T-cell (primary cell): ENCODE results near the gene ABI1. TPM values are rescaled to one million over a fixed set of nuclear protein-coding genes. Genes with fewer than 3 reads are reported as not detected.

Source experiments
- ATAC-seq, 4 experiments: fragments of 200-7000 bp in 3 of 4; fragments of 150-1000 bp in 1 of 4; cut with Tn5 transposase; replicated peaks in 1 of 4; 1 replicate in 3 of 4; 2 replicates in 1 of 4; pipeline ENCODE4 v1.10.0; 2021; ENCODE audit warnings: moderate library complexity in 3 of 4, mild to moderate bottlenecking in 2 of 4, moderate number of reproducible peaks in 1 of 4
- CTCF ChIA-PET, 2 donors: fragments of 300-600 bp; sonication (Branson Sonifier 250); formaldehyde crosslinking; loops; one replicate each; lab custom pipeline; 2022; ENCODE audit warnings: antibody characterized with exemption in 2 of 2; lab: Charles Lee
- POLR2A ChIA-PET, 2 donors: fragments of 300-600 bp; sonication (Branson Sonifier 250); formaldehyde crosslinking; loops; one replicate each; lab custom pipeline; 2022; ENCODE audit warnings: antibody characterized with exemption in 2 of 2; lab: Charles Lee
- DNase-seq, 35 experiments: peaks; one replicate each; pipeline versions ENCODE4 v3.0.0 to v3.0.0-alpha.2; 2013 to 2023
- H3K27ac ChIP-seq: one replicate; pipeline ENCODE4 v1.5.1; 2013; ENCODE audit warnings: low read length
- H3K27me3 ChIP-seq, 2 experiments: replicated peaks in 1 of 2; 1 replicate in 1 of 2; 2 replicates in 1 of 2; pipeline versions ENCODE4 v1.6.1 to v1.7.0; 2013; ENCODE audit warnings: low read length in 1 of 2, mixed read lengths in 1 of 2; ENCODE audit not compliant: control insufficient read depth in 2 of 2, insufficient read depth in 2 of 2; ENCODE audit errors: extremely low read depth in 1 of 2
- H3K36me3 ChIP-seq, 2 donors: 1 replicate in 1 of 2; 2 replicates in 1 of 2; pipeline versions ENCODE4 v1.6.1 to v1.7.0; 2013; ENCODE audit warnings: low read length in 1 of 2; ENCODE audit not compliant: control insufficient read depth in 2 of 2, insufficient read depth in 1 of 2; ENCODE audit errors: extremely low read depth in 1 of 2
- H3K4me1 ChIP-seq, 2 experiments: 1 replicate in 1 of 2; 2 replicates in 1 of 2; pipeline versions ENCODE4 v1.6.1 to v1.7.0; 2013; ENCODE audit warnings: low read length in 2 of 2, mixed read lengths in 1 of 2; ENCODE audit not compliant: insufficient read depth in 2 of 2, control insufficient read depth in 1 of 2; ENCODE audit errors: extremely low read depth in 1 of 2
- H3K4me3 ChIP-seq, 2 donors: 1 replicate in 1 of 2; 2 replicates in 1 of 2; pipeline versions ENCODE4 v1.5.1 to v1.7.0; 2013; ENCODE audit warnings: mild to moderate bottlenecking in 2 of 2, low read length in 1 of 2, moderate library complexity in 1 of 2; ENCODE audit not compliant: control insufficient read depth in 1 of 2; ENCODE audit errors: extremely low read depth in 1 of 2
- H3K9me3 ChIP-seq: 2 replicates; pipeline ENCODE4 v1.7.0; 2013
- H3K27ac Mint-ChIP-seq, 2 donors: one replicate each; pipeline ENCODE4 v1.8.0; 2020 to 2021; ENCODE audit warnings: mild to moderate bottlenecking in 2 of 2, mixed read lengths in 2 of 2
- H3K27me3 Mint-ChIP-seq, 2 donors: one replicate each; pipeline ENCODE4 v1.8.0; 2021 to 2022; ENCODE audit warnings: mixed read lengths in 2 of 2
- H3K36me3 Mint-ChIP-seq: one replicate; pipeline ENCODE4 v1.8.0; 2021; ENCODE audit warnings: mixed read lengths
- H3K4me1 Mint-ChIP-seq, 3 donors: one replicate each; pipeline ENCODE4 v1.8.0; 2020 to 2022; ENCODE audit warnings: mixed read lengths in 3 of 3, mild to moderate bottlenecking in 1 of 3
- H3K4me3 Mint-ChIP-seq, 3 donors: one replicate each; pipeline ENCODE4 v1.8.0; 2020 to 2022; ENCODE audit warnings: mild to moderate bottlenecking in 3 of 3, mixed read lengths in 3 of 3, moderate library complexity in 3 of 3
- H3K9me3 Mint-ChIP-seq, 3 donors: one replicate each; pipeline ENCODE4 v1.8.0; 2020 to 2022; ENCODE audit warnings: mixed read lengths in 3 of 3
- WGBS: methylation state at CpG from one replicate; pipeline ENCODE4 v1.1.5; 2013; ENCODE audit warnings: missing lambda C conversion rate; ENCODE audit not compliant: insufficient coverage; 5-methylcytosine and 5-hydroxymethylcytosine counted together
- total RNA-seq, 35 experiments: library from RNA in 6 of 35; stranded (reverse) in 6 of 35; fragments of 120-200 nt in 1 of 35; gene quantifications; one replicate each; pipeline versions ENCODE4 v1.2.1 to v1.2.4 and lab custom pipeline; 2013 to 2026

Gene ABI1
- total RNA-seq, 5 donors from 2014 or later (not counting 1 experiment from before 2014, with no cell fraction given) = 51.9 to 78.8 (median 60.0) TPM

DNA sequence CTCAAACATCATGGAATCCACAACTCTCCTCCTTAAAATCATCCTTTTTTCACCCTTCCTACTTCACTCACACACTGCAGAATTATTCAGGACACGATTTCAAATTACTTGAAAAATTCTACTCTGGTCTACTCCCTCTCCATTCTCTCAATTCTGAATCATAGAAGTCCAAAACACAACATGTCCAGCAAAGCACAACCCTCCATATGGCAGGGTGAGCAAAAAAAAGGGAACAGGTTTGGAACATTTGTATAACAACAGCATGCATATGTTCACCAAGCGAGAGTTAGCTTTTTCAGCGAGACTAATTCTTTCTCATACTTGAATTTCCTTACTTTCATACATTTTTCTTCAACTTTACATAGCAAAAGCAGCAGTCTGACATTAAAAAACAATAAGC, 73.4 kb downstream of the ABI1 start:
- ChIA-PET CTCF (interaction anchor here (0.5 to 0.6 kb wide), 4 partner anchors 58 to 1435 kb away, joined by 3 to 4 read pairs (median 3); no protein-coding TSS in a partner anchor), POLR2A (no interaction called here)
- Mint-ChIP-seq H3K4me3 (peak overlapping the region in 1 of 3 donors; percentile 14), H3K4me1 (peaks cover 73 to 85% (median 74%) of the 10 kb centered on the region in 3 donors), H3K9me3 (peaks cover 0 to 4% (median 0%) of the 10 kb centered on the region in 3 donors), H3K36me3 (peaks cover 50% of the 10 kb centered on the region), H3K27me3 (no peaks in the 10 kb centered on the region), H3K27ac (no peak overlapping the region)
- DNase-seq (no peak), ATAC-seq (no peak)
- Histone ChIP-seq H3K4me3 (no peak overlapping the region), H3K27ac (no peak overlapping the region), H3K4me1 (peaks cover 0 to 16% of the 10 kb centered on the region in 2 experiments), H3K27me3 (no peaks in the 10 kb centered on the region), H3K36me3 (peaks cover 8 to 14% of the 10 kb centered on the region in 2 donors), H3K9me3 (peaks cover 2% of the 10 kb centered on the region)
- WGBS = 100% methylated on average over 3 of the region's 3 CpGs

GRCh38 chr10:26781797-26782196, 79.0 kb downstream of the ABI1 start:
- no peak overlapping the region for H3K4me3 ChIP-seq
- H3K27me3 Mint-ChIP-seq = no peaks in the 10 kb centered on the region
- DNase-seq = no peak
- no peaks in the 10 kb centered on the region for H3K9me3 ChIP-seq
- peaks cover 28% of the 10 kb centered on the region for H3K36me3 Mint-ChIP-seq
- H3K27me3 ChIP-seq = no peaks in the 10 kb centered on the region
- ChIA-PET POLR2A (interaction anchor here in 1 of 2 donors (0.6 kb wide), 1 partner anchor 14 kb away, joined by 3 read pairs; no protein-coding TSS in a partner anchor), CTCF (no interaction called here)
- peaks cover 93 to 94% (median 93%) of the 10 kb centered on the region in 3 donors for H3K4me1 Mint-ChIP-seq
- H3K27ac Mint-ChIP-seq = no peak overlapping the region
- H3K9me3 Mint-ChIP-seq = no peaks in the 10 kb centered on the region
- 100% methylated on average over 1 of the region's 2 CpGs for WGBS
- no peak overlapping the region for H3K27ac ChIP-seq
- H3K36me3 ChIP-seq = peaks cover 8 to 12% of the 10 kb centered on the region in 2 donors
- no peak for ATAC-seq
- peaks cover 7 to 37% of the 10 kb centered on the region in 2 experiments for H3K4me1 ChIP-seq
- H3K4me3 Mint-ChIP-seq = no peak overlapping the region

- Mint-ChIP-seq H3K27ac (peak overlapping the region; percentile 9 to 40), H3K4me3 (no peak overlapping the region), H3K9me3 (no peaks in the 10 kb centered on the region), H3K36me3 (peaks cover 24% of the 10 kb centered on the region), H3K27me3 (no peaks in the 10 kb centered on the region), H3K4me1 (peaks cover 89 to 93% (median 90%) of the 10 kb centered on the region in 3 donors)
- ChIA-PET POLR2A (interaction anchor here (0.5 to 0.6 kb wide), 2 partner anchors 15 to 23 kb away, joined by 3 to 7 read pairs; no protein-coding TSS in a partner anchor), CTCF (interaction anchor here in 1 of 2 donors (1.2 kb wide), 1 partner anchor 101 kb away, joined by 4 read pairs; no protein-coding TSS in a partner anchor)
- Histone ChIP-seq H3K27ac (no peak overlapping the region), H3K27me3 (no peaks in the 10 kb centered on the region), H3K4me1 (peaks cover 7 to 37% of the 10 kb centered on the region in 2 experiments), H3K4me3 (no peak overlapping the region), H3K9me3 (no peaks in the 10 kb centered on the region), H3K36me3 (peaks cover 6 to 14% of the 10 kb centered on the region in 2 donors)
- peak in 1 of 35 experiments; percentile 10 for DNase-seq
- ATAC-seq = no peak
- 47% methylated on average over 3 of the region's 4 CpGs for WGBS
Observed at GRCh38 chr10:26780793-26781601, 79.8 kb downstream of the ABI1 start.

DNA sequence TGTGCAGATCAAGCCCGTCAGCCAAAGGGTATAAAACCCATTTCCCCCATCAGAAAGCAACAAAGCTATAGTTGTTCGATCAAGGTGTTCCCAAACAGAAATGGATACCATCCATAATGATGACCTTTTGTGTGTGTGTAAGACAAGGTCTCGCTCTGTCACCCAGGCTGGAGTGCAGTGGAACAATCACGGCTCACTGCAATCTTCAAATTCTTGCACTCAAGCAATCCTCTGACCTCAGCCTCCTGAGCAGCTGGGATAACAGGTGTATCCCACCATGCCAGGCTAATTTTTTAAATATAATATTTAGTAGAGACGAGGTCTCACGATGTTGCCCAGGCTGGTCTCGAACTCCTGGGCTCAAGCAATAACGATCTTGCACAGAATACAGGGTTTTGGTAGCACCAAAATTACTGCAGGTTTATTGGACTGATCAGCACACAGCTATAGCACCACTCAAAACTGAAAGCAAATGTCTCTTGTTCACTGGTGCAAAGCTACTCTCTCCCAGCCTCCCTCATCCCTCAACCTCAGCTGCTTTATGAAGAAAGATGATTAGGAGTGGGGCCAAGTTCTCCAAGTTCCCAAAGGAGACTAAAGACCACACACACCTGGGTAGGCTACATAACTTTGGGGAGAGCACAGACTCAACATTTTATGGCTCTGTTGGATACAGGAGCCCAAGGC, 80.5 kb downstream of the ABI1 start:
- H3K4me3 Mint-ChIP-seq = no peak overlapping the region

GRCh38 chr10:26779176-26779860, 81.4 kb downstream of the ABI1 start:
- Mint-ChIP-seq H3K36me3 (peaks cover 20% of the 10 kb centered on the region), H3K27ac (peak overlapping the region in 1 of 2 donors; percentile 10), H3K9me3 (no peaks in the 10 kb centered on the region), H3K4me1 (peaks cover 88 to 91% (median 90%) of the 10 kb centered on the region in 3 donors), H3K27me3 (no peaks in the 10 kb centered on the region), H3K4me3 (no peak overlapping the region)
- ChIA-PET CTCF (no interaction called here), POLR2A (no interaction called here)
- no peak for DNase-seq
- no peak overlapping the region for H3K4me3 ChIP-seq
- WGBS = 100% methylated on average over 3 of the region's 4 CpGs
- H3K27ac ChIP-seq = no peak overlapping the region
- H3K4me1 ChIP-seq = peaks cover 7 to 35% of the 10 kb centered on the region in 2 experiments
- peaks cover 0 to 8% of the 10 kb centered on the region in 2 donors for H3K36me3 ChIP-seq
- no peaks in the 10 kb centered on the region for H3K9me3 ChIP-seq
- H3K27me3 ChIP-seq = no peaks in the 10 kb centered on the region
- ATAC-seq = no peak

More for the DNA sequence above, 80.5 kb downstream of the ABI1 start:
- WGBS = 96% methylated on average over 4 of the region's 8 CpGs
- no peak overlapping the region for H3K4me3 ChIP-seq
- no peaks in the 10 kb centered on the region for H3K9me3 ChIP-seq
- Mint-ChIP-seq H3K36me3 (peaks cover 23% of the 10 kb centered on the region), H3K4me1 (peaks cover 90 to 94% (median 91%) of the 10 kb centered on the region in 3 donors), H3K27ac (no peak overlapping the region), H3K9me3 (no peaks in the 10 kb centered on the region), H3K27me3 (no peaks in the 10 kb centered on the region)
- H3K27ac ChIP-seq = no peak overlapping the region
- POLR2A ChIA-PET = no interaction called here
- H3K4me1 ChIP-seq = peaks cover 7 to 35% of the 10 kb centered on the region in 2 experiments
- CTCF ChIA-PET = interaction anchor here in 1 of 2 donors (1.2 kb wide), 1 partner anchor 102 kb away, joined by 4 read pairs; no protein-coding TSS in a partner anchor
- DNase-seq = no peak
- H3K27me3 ChIP-seq = no peaks in the 10 kb centered on the region
- H3K36me3 ChIP-seq = peaks cover 0 to 10% of the 10 kb centered on the region in 2 donors
- no peak for ATAC-seq
